Epithelial cell of esophagus (primary cell): ENCODE results near the gene GPATCH1.
A peak's percentile ranks its signal among the peaks of the same experiment; 100 is the strongest.
"Not testable (repeated sequence)": the region's sequence is repeated elsewhere in the genome, so short reads cannot be mapped to it uniquely, and the experiment has no call there.

Experiments used
- DNase-seq: peaks from one replicate; pipeline ENCODE4 v3.0.0; 2010; ENCODE audit warnings: low read depth
- H3K4me3 ChIP-seq: 2 replicates; pipeline ENCODE4 v1.5.1; 2011; ENCODE audit warnings: mild to moderate bottlenecking, low read length, control low read depth
- TF ChIP-seq, protein P1 (sequence below): IDR thresholded peaks from 2 replicates; pipeline ENCODE4 v1.5.1; 2011; ENCODE audit warnings: low read depth, mild to moderate bottlenecking, low read length, control low read depth, inconsistent platforms; ENCODE audit not compliant: insufficient read depth; ENCODE audit errors: missing control alignments

GPATCH1 gene, protein sequence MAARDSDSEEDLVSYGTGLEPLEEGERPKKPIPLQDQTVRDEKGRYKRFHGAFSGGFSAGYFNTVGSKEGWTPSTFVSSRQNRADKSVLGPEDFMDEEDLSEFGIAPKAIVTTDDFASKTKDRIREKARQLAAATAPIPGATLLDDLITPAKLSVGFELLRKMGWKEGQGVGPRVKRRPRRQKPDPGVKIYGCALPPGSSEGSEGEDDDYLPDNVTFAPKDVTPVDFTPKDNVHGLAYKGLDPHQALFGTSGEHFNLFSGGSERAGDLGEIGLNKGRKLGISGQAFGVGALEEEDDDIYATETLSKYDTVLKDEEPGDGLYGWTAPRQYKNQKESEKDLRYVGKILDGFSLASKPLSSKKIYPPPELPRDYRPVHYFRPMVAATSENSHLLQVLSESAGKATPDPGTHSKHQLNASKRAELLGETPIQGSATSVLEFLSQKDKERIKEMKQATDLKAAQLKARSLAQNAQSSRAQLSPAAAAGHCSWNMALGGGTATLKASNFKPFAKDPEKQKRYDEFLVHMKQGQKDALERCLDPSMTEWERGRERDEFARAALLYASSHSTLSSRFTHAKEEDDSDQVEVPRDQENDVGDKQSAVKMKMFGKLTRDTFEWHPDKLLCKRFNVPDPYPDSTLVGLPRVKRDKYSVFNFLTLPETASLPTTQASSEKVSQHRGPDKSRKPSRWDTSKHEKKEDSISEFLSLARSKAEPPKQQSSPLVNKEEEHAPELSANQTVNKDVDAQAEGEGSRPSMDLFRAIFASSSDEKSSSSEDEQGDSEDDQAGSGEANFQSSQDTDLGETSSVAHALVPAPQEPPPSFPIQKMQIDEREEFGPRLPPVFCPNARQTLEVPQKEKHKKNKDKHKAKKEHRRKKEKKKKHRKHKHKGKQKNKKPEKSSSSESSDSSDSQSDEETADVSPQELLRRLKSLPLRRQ

DNA sequence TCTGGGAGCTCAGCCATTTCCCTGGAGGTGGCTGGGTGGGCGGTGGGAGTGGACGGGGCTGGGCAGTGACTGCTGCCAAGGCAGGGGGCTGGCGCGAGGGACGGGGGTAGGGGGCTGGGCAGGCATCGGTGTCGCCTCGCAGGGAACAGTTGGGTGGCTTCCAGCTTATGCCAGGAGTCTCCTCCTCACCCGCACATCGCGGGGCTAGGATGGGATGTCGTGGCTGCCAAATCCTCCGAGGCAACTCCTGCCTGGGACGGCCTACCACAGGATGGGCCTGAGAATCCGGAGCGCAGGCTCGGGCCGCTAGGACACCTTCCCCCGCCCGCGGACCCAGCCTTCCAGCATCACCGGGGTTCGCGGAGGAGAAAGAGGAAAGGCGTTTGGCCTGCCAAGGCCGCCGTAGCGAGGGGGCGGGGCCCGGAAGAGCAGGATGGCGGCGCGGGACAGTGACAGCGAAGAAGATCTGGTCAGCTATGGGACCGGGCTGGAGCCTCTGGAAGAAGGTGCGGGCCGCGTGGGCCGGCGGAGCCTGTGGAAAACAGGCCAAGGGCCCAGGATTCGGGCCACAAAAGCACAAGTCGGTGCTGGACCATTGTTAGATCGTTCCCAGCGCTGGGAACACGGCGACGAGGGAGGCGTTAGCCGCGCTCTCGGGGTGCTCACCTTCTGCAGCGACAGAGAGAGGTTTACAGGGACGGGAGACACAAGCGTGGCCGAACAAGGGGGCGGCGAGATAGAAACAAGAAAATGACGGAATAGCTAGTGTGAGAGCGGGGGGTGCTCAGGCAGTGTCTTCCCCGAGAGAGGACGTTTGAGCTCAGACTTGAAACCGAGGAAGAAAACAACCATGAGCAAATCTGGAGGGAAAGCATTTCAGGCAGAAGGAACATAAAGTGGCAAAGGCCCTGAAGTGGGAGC is at the start of gene GPATCH1:
GPATCH1 (plus strand) TSS at position 421 of the 921 bp plus-strand sequence; CDS start at position 434, 13 bp downstream.
- peak; percentile 86 for DNase-seq
- TF ChIP-seq, protein P1, sequence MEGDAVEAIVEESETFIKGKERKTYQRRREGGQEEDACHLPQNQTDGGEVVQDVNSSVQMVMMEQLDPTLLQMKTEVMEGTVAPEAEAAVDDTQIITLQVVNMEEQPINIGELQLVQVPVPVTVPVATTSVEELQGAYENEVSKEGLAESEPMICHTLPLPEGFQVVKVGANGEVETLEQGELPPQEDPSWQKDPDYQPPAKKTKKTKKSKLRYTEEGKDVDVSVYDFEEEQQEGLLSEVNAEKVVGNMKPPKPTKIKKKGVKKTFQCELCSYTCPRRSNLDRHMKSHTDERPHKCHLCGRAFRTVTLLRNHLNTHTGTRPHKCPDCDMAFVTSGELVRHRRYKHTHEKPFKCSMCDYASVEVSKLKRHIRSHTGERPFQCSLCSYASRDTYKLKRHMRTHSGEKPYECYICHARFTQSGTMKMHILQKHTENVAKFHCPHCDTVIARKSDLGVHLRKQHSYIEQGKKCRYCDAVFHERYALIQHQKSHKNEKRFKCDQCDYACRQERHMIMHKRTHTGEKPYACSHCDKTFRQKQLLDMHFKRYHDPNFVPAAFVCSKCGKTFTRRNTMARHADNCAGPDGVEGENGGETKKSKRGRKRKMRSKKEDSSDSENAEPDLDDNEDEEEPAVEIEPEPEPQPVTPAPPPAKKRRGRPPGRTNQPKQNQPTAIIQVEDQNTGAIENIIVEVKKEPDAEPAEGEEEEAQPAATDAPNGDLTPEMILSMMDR, result no peak
- peak within 1 kb of the TSS; percentile 92 for H3K4me3 ChIP-seq

DNA sequence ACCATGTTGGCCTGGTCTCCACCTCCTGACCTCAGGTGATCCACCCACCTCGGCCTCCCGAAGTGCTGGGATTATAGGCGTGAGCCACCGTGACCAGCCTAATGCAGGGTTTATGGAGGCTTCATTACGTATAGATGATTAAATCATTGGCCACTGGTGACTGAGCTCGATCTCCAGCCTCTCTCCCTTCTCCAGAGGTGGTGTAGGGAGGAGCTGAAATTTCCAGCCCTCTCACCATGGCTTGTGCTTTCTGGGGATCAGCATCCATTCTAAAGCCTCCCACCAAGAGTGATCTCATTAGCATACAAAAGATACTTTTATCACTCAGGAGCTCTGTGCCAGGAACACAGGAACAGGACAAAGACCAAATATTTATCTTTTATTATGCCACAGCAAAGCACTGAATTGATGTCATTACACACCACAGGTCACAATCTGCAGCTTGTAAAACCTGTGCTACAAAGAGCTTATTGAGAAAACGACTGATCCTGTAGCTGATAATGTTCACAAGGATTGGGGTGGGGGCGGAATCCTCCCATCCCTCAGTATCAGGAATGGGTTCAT is 48.7 kb upstream of the GPATCH1 start:
- TF ChIP-seq, protein P1, result no peak
- no peak overlapping the region for H3K4me3 ChIP-seq
- DNase-seq, result no peak

DNA sequence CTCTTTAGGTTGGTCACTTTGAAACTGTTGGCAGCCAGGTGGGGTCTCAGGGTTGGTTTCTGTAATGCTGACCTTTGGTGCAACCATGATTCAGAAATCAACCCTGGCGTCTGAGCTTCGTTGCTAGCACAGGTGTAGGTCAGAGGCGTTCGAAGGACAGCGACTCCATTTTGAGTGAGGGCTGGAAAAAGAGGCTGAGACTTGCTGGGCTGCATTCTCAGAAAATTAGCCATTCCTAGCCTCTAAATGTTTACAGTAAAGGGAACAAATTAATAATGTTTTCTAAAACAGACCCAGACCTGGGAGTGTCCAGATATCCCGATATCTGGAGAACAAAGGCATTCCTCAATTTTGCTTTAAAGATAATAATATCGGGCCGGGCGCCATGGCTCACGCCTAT is 45.5 kb upstream of the GPATCH1 start:
- DNase-seq, result no peak
- H3K4me3 ChIP-seq, result no peak overlapping the region
- TF ChIP-seq, protein P1, result no peak

DNA sequence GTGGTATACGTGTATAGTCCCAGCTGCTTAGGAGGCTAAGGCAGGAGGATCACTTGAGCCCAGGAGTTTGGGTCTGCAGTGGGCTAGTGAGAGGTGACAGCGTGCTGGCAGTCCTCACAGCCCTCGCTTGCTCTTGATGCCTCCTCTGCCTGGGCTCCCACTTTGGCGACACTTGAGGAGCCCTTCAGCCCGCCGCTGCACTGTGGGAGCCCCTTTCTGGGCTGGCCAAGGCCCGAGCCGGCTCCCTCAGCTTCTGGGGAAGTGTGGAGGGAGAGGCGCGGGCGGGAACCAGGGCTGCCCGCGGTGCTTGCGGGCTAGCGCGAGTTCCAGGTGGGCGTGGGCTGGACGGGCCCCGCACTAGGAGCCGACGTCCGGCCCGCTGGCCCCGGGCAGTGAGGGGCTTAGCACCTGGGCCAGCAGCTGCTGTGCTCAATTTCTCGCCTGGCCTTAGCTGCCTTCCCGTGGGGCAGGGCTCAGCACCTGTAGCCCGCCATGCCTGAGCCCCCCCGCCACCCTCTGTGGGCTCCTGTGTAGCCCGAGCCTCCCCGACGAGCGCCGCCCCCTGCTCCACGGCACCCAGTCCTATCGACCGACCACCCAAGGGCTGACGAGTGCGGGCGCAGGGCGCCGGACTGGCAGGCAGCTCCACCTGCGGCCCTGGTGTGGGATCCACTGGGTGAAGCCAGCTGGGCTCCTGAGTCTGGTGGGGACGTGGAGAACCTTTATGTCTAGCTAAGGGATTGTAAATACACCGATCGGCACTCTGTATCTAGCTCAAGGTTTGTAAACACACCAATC is 44.4 kb upstream of the GPATCH1 start:
- not testable (repeated sequence) for DNase-seq, H3K4me3 ChIP-seq

DNA sequence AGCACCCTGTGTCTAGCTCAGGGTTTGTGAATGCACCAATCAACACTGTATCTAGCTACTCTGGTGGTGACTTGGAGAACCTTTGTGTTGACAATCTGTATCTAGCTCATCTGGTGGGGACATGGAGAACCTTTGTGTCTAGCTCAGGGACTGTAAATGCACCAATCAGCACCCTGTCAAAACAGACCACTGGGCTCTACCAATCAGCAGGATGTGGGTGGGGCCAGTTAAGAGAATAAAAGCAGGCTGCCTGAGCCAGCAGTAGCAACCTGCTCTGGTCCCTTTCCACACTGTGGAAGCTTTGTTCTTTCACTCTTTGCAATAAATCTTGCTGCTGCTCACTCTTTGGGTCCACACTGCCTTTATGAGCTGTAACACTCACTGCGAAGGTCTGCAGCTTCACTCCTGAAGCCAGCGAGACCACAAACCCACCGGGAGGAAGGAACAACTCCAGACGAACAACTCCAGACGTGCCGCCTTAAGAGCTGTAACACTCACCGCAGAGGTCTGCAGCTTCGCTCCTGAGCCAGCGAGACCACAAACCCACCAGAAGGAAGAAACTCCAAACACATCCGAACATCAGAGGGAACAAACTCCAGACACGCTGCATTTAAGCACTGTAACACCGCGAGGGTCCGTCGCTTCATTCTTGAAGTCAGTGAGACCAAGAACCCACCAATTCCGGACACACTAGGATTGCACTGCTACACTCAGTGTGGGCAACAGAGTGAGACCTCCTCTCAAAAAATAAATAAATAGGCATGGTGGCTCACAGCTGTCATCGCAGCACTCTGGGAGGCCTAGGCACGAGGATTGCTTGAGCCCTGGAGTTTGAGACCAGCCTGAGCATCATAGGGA is 43.6 kb upstream of the GPATCH1 start:
- H3K4me3 ChIP-seq, DNase-seq: not testable (repeated sequence)

DNA sequence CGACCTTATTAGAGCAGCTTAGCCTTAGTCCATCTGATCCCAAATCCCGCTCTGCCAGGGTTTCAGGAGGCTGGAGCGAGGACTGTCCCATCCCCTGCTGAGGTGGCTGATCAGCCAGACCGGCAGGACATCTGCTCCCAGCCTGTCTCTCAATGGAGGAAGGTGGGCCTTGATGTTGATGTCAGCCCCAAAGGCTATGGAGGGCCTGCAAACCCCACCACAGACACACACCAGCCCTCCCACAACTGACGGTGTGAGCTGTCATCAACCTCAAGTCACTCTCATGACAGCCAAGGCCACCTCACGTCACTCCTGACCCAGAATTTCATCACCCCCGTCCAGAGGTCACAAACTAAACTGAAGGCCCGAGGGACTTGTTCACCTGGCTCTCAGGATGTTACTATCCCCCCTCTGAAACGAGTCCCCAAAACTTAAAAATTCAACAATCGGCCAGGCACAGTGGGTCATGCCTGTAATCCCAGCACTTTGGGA is 41.8 kb upstream of the GPATCH1 start:
- TF ChIP-seq, protein P1, result no peak
- H3K4me3 ChIP-seq, result no peak overlapping the region
- no peak for DNase-seq
